ENCODE measurements around the gene CYREN. TPM values are rescaled to one million over a fixed set of nuclear protein-coding genes. Genes with fewer than 3 reads are reported as not detected.

The CYREN gene
- total and polyA plus RNA-seq, 9 donors = 23.5 to 43.0 (median 31.7) TPM

- peak; percentile 56 for DNase-seq
- Histone ChIP-seq H3K4me3 (ENCODE audit: low read length) (no peak overlapping the region), H3K27me3 (ENCODE audit: control insufficient read depth, insufficient read depth, low read length) (no peaks in the 10 kb centered on the region), H3K27ac (ENCODE audit: low read length) (no peak overlapping the region), H3K9me3 (replicated peaks; ENCODE audit: control insufficient read depth, low read depth, low read length) (no peaks in the 10 kb centered on the region), H3K4me1 (ENCODE audit: control insufficient read depth, insufficient read depth, low read length) (peaks cover 7% of the 10 kb centered on the region), H3K36me3 (ENCODE audit: control insufficient read depth, insufficient read depth, low read length) (peaks cover 27% of the 10 kb centered on the region)
- no CpG with 5 or more reads among the region's 7 CpGs for WGBS (ENCODE audit: insufficient coverage)
Measured at GRCh38 chr7:135209225-135209834, 38.8 kb upstream of the CYREN start.

DNA sequence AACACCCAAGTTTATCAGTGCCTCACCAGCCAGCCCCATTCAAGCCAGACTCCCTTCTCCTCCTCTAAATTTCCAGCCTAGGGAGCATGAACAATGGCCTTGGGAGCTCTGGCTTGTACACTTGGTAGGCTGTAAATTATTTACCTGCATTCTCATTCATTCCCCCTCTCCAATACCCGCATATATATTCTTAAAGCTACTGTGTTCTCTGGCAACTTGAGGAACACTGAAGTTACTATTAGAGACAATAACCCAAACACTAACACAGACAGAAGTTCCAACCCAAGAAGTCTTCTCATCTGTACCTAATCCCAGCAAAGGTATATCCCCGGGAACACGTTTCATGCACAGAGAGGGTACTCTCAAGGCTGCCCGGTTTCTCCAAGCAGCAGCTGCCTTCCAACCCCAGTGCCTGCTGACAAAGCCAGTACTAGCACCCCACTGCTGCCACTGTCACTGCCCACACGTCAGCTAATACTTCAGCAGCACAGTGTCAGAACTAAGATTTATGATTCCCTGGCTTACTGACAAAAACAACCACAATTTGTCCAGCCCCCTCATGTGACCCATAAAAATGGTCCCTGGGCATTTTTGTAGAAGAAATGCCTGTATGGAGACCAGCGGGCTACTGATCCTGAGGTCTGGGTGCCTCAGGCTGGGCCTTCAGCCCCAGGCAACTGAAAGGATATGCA, 37.7 kb upstream of the CYREN start:
- no peak overlapping the region for H3K27ac ChIP-seq (ENCODE audit: low read length)
- peaks cover 38% of the 10 kb centered on the region for H3K36me3 ChIP-seq (ENCODE audit: control insufficient read depth, insufficient read depth, low read length)
- H3K9me3 ChIP-seq (replicated peaks; ENCODE audit: control insufficient read depth, low read depth, low read length) = no peaks in the 10 kb centered on the region
- H3K4me3 ChIP-seq (ENCODE audit: low read length) = no peak overlapping the region
- H3K27me3 ChIP-seq (ENCODE audit: control insufficient read depth, insufficient read depth, low read length) = no peaks in the 10 kb centered on the region
- 76% methylated on average over 5 of the region's 6 CpGs for WGBS (ENCODE audit: insufficient coverage)
- no peak for DNase-seq
- H3K4me1 ChIP-seq (ENCODE audit: control insufficient read depth, insufficient read depth, low read length) = peaks cover 7% of the 10 kb centered on the region

DNA sequence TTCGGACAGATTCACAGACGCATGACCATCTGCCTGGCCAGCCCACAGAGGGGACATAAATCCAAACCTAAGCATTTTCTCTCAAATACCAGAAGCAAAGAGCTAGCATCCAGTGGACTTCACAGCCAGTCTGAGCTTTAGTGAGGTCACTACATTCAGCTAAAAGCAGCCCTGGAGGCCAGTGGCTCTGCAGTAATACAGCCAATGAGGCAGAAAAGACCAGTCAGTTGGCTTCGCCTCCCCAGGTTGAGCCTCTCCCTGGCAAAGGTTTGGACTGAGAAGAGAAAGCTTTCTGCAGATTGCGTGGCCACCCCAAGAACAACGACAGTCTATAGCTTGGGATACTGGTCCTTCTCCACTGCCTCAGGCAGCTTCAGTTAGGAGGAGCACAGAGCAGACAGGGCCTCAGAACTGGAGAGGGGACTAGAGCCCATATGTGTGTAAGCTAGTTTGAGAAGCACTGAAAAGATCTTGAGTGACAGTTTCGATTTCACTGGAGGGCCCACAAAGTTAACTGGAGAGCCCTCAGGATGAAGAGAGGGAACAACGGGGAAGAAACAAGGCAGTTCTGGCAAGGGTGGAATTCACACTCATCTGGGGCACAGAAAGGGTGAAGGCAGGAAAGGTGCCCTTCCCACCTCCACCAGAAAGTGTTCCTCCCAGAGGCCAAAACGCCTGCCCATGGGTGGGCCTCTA, 37.0 kb upstream of the CYREN start:
- no peak for DNase-seq
- Histone ChIP-seq H3K4me1 (ENCODE audit: control insufficient read depth, insufficient read depth, low read length) (peaks cover 7% of the 10 kb centered on the region), H3K36me3 (ENCODE audit: control insufficient read depth, insufficient read depth, low read length) (peaks cover 44% of the 10 kb centered on the region), H3K9me3 (replicated peaks; ENCODE audit: control insufficient read depth, low read depth, low read length) (no peaks in the 10 kb centered on the region), H3K27me3 (ENCODE audit: control insufficient read depth, insufficient read depth, low read length) (no peaks in the 10 kb centered on the region), H3K27ac (ENCODE audit: low read length) (no peak overlapping the region), H3K4me3 (ENCODE audit: low read length) (no peak overlapping the region)
- WGBS (ENCODE audit: insufficient coverage) = 71% methylated on average over 8 of the region's 8 CpGs

DNA sequence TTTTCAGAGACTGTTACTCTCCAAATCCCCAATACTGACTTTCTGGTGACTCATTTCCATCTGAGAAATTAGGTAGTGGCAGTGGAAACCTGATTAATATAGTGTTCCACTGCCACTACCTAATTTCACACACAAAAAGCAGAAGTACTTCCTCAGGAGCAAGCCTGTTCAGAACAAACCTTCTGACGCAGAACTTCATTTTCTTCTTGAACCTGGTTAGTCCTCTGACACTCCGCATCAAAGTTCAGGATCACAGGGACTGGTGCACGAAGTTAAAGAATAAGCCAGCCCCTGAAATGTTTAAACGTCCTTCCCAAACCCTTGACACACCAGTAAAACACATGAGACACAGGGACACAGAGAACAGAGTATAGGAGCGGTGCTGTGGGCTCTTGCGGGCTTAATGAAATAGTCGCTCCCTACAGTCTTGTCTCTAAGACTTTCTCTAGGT, 36.5 kb upstream of the CYREN start:
- H3K27ac ChIP-seq (ENCODE audit: low read length) = no peak overlapping the region
- DNase-seq = no peak
- 66% methylated on average over 7 of the region's 7 CpGs for WGBS (ENCODE audit: insufficient coverage)

DNA sequence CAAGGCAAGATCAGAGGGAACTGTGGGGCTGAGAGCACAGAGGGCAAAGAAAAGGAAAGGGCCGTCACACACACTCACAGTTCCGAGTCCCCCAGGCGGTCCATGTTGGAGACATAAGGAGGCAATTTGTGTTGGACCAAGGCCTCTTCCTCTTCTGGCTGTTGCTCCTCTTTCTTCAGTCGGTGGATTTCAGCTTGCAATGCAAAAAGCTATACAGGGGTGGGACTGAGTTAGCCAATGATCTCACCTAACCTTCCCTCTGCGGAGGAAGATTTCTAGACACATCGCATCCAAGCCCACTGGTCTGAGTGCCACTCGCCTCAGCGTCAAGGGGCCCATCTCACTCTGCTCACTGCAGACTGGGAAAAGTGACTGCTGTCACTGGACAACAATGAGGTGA, 35.3 kb upstream of the CYREN start:
- no peak overlapping the region for H3K4me3 ChIP-seq (ENCODE audit: low read length)
- DNase-seq = no peak
- H3K4me1 ChIP-seq (ENCODE audit: control insufficient read depth, insufficient read depth, low read length) = peaks cover 7% of the 10 kb centered on the region
- H3K36me3 ChIP-seq (ENCODE audit: control insufficient read depth, insufficient read depth, low read length) = peaks cover 53% of the 10 kb centered on the region
- H3K9me3 ChIP-seq (replicated peaks; ENCODE audit: control insufficient read depth, low read depth, low read length) = no peaks in the 10 kb centered on the region
- no peaks in the 10 kb centered on the region for H3K27me3 ChIP-seq (ENCODE audit: control insufficient read depth, insufficient read depth, low read length)
- no peak overlapping the region for H3K27ac ChIP-seq (ENCODE audit: low read length)
- 79% methylated on average over 2 of the region's 8 CpGs for WGBS (ENCODE audit: insufficient coverage)

More for the DNA sequence above, 36.5 kb upstream of the CYREN start:
- no peaks in the 10 kb centered on the region for H3K9me3 ChIP-seq (replicated peaks; ENCODE audit: control insufficient read depth, low read depth, low read length)
- peaks cover 47% of the 10 kb centered on the region for H3K36me3 ChIP-seq (ENCODE audit: control insufficient read depth, insufficient read depth, low read length)
- H3K4me1 ChIP-seq (ENCODE audit: control insufficient read depth, insufficient read depth, low read length) = peaks cover 7% of the 10 kb centered on the region
- H3K4me3 ChIP-seq (ENCODE audit: low read length) = no peak overlapping the region
- no peaks in the 10 kb centered on the region for H3K27me3 ChIP-seq (ENCODE audit: control insufficient read depth, insufficient read depth, low read length)

GRCh38 chr7:135204876-135205275, 34.4 kb upstream of the CYREN start:
- no peaks in the 10 kb centered on the region for H3K9me3 ChIP-seq (replicated peaks; ENCODE audit: control insufficient read depth, low read depth, low read length)
- H3K27me3 ChIP-seq (ENCODE audit: control insufficient read depth, insufficient read depth, low read length) = no peaks in the 10 kb centered on the region
- 84% methylated on average over 3 of the region's 5 CpGs for WGBS (ENCODE audit: insufficient coverage)
- no peaks in the 10 kb centered on the region for H3K4me1 ChIP-seq (ENCODE audit: control insufficient read depth, insufficient read depth, low read length)
- H3K36me3 ChIP-seq (ENCODE audit: control insufficient read depth, insufficient read depth, low read length) = peaks cover 59% of the 10 kb centered on the region
- no peak overlapping the region for H3K27ac ChIP-seq (ENCODE audit: low read length)
- DNase-seq = no peak
- no peak overlapping the region for H3K4me3 ChIP-seq (ENCODE audit: low read length)

- Histone ChIP-seq H3K4me3 (ENCODE audit: low read length) (no peak overlapping the region), H3K27ac (ENCODE audit: low read length) (no peak overlapping the region), H3K27me3 (ENCODE audit: control insufficient read depth, insufficient read depth, low read length) (no peaks in the 10 kb centered on the region), H3K4me1 (ENCODE audit: control insufficient read depth, insufficient read depth, low read length) (no peaks in the 10 kb centered on the region), H3K9me3 (replicated peaks; ENCODE audit: control insufficient read depth, low read depth, low read length) (no peaks in the 10 kb centered on the region), H3K36me3 (ENCODE audit: control insufficient read depth, insufficient read depth, low read length) (peaks cover 61% of the 10 kb centered on the region)
- no peak for DNase-seq
- WGBS (ENCODE audit: insufficient coverage) = 89% methylated on average over 6 of the region's 6 CpGs
Measured at GRCh38 chr7:135204341-135204749, 33.8 kb upstream of the CYREN start.

DNA sequence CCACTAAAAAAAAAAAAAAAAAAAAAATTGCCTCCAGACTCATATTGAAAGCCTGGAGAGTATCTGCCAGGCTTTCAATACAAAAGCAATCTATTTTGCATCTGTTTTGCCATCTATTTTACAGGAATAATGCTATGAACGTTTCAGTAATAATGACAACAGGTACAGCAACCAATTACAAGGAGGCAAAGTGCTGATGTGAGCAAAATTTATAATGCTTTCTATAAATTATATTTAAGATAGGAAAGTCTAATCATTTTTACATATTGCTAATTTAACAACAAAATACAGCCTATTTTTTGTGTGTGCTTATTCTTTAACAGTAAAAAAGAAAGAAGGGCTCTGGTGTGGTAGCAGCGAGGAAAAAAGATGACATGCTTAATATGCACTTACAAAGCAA, 30.8 kb upstream of the CYREN start:
- no CpG with 5 or more reads among the region's 2 CpGs for WGBS (ENCODE audit: insufficient coverage)

GRCh38 chr7:135200821-135201331, 30.4 kb upstream of the CYREN start:
- no peak for DNase-seq
- no CpG with 5 or more reads among the region's 3 CpGs for WGBS (ENCODE audit: insufficient coverage)
- peaks cover 77% of the 10 kb centered on the region for H3K36me3 ChIP-seq (ENCODE audit: control insufficient read depth, insufficient read depth, low read length)
- no peak overlapping the region for H3K4me3 ChIP-seq (ENCODE audit: low read length)
- no peaks in the 10 kb centered on the region for H3K9me3 ChIP-seq (replicated peaks; ENCODE audit: control insufficient read depth, low read depth, low read length)
- H3K27me3 ChIP-seq (ENCODE audit: control insufficient read depth, insufficient read depth, low read length) = no peaks in the 10 kb centered on the region
- no peaks in the 10 kb centered on the region for H3K4me1 ChIP-seq (ENCODE audit: control insufficient read depth, insufficient read depth, low read length)
- H3K27ac ChIP-seq (ENCODE audit: low read length) = no peak overlapping the region

More for the DNA sequence above, 30.8 kb upstream of the CYREN start:
- no peak for DNase-seq
- no peak overlapping the region for H3K27ac ChIP-seq (ENCODE audit: low read length)
- no peaks in the 10 kb centered on the region for H3K9me3 ChIP-seq (replicated peaks; ENCODE audit: control insufficient read depth, low read depth, low read length)
- no peak overlapping the region for H3K4me3 ChIP-seq (ENCODE audit: low read length)
- H3K27me3 ChIP-seq (ENCODE audit: control insufficient read depth, insufficient read depth, low read length) = no peaks in the 10 kb centered on the region
- H3K36me3 ChIP-seq (ENCODE audit: control insufficient read depth, insufficient read depth, low read length) = peaks cover 75% of the 10 kb centered on the region
- no peaks in the 10 kb centered on the region for H3K4me1 ChIP-seq (ENCODE audit: control insufficient read depth, insufficient read depth, low read length)

DNA sequence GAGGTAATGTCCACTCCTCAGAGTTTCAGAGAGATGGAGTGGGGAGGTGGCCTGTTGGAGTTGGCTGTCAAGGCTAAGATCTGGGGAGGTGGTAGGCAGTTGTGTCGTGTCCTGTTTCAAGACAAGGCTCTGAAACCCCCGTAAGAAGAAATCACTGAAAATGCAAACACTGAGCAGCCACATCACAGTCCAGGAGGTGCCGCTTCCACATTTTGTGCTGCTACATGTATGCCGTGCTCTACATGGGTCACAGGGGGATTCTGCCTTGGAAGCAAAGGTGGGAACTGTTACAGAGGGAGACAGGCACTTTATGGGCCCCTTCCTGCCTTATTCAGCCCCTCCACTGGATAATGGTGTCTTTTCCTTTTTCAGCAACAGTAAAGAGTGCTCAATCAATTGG, 28.9 kb upstream of the CYREN start:
- no peak for DNase-seq
- peaks cover 73% of the 10 kb centered on the region for H3K36me3 ChIP-seq (ENCODE audit: control insufficient read depth, insufficient read depth, low read length)
- no peak overlapping the region for H3K27ac ChIP-seq (ENCODE audit: low read length)
- H3K27me3 ChIP-seq (ENCODE audit: control insufficient read depth, insufficient read depth, low read length) = no peaks in the 10 kb centered on the region
- no peaks in the 10 kb centered on the region for H3K4me1 ChIP-seq (ENCODE audit: control insufficient read depth, insufficient read depth, low read length)
- no peak overlapping the region for H3K4me3 ChIP-seq (ENCODE audit: low read length)
- no peaks in the 10 kb centered on the region for H3K9me3 ChIP-seq (replicated peaks; ENCODE audit: control insufficient read depth, low read depth, low read length)
- 100% methylated on average over 2 of the region's 4 CpGs for WGBS (ENCODE audit: insufficient coverage)

All from muscle of leg (tissue), 11 donors.